GM12801 (cell line): ENCODE data around the gene ADD3.

ENCODE experiments used
- CTCF ChIP-seq: IDR thresholded peaks from one replicate; pipeline ENCODE4 v1.5.1; 2011; ENCODE audit warnings: control low read depth; ENCODE audit not compliant: insufficient read length; ENCODE audit errors: extremely low read depth

The ADD3 gene

DNA sequence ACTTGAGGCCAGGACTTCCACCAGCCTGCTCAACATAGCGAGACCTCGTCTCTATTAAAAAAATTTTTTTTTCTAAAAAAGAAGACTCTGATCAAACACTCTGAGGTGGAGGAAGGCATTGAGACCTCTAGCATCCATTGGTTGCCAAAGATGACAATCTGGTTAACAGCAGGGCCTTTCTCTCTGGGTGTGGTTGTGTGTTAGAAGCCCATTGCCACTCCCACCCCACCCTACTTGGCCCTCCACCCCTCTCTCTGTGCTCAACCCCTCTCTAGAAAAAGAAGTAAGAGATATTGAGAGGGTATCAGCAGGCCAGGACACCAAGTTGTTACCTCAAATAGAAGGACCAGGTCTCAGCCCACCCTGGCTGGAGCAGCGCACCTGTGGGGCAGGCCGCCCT lies 142.3 kb downstream of the ADD3 start:
- TF ChIP-seq CTCF: no peak

- no peak for TF ChIP-seq CTCF
These were observed 143.2 kb downstream of the ADD3 start for GRCh38 chr10:110150981-110151380.

- TF ChIP-seq CTCF: no peak
These were observed 143.7 kb downstream of the ADD3 start for GRCh38 chr10:110151467-110151866.

DNA sequence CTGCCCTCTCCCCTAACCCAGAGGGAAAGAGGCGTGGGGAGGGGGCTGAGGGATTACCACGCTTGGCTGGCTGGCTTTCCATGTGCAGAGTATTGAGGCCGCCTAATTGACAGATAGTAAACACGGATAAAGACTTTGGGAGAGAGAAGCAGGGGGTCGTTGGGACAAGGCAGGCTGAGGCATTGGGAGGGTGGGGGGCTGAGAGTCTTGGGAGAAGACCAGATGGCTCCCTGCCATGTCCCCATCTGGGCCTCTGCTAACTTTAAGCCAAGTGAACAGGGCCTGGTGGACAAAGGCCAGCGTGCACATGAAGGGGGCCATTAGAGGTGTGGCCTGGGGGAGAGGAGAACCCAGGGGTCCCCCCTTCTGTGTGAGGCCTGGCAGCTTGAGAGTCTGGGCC lies 144.2 kb downstream of the ADD3 start:
- no peak for TF ChIP-seq CTCF

- TF ChIP-seq CTCF: no peak
These were observed 145.6 kb downstream of the ADD3 start for GRCh38 chr10:110153396-110153795.

DNA sequence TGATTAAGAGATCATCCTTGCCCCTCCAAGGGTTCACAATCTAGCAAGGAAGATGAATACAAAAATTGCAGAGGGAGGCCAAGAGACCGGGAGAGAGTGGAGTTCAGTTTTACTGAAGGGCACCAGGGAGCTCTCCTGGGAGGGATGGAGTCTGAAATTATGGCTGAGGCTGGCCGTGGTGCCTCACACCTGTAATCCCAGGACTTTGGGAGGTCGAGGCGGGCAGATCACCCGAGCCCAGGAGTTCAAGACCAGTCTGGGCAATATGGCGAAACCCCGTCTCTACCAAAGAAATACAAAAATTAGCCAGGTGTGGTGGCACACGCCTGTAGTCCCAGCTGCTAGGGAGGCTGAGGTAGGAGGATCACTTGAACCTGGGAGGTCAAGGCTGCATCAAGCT lies 148.3 kb downstream of the ADD3 start:
- no peak for TF ChIP-seq CTCF

DNA sequence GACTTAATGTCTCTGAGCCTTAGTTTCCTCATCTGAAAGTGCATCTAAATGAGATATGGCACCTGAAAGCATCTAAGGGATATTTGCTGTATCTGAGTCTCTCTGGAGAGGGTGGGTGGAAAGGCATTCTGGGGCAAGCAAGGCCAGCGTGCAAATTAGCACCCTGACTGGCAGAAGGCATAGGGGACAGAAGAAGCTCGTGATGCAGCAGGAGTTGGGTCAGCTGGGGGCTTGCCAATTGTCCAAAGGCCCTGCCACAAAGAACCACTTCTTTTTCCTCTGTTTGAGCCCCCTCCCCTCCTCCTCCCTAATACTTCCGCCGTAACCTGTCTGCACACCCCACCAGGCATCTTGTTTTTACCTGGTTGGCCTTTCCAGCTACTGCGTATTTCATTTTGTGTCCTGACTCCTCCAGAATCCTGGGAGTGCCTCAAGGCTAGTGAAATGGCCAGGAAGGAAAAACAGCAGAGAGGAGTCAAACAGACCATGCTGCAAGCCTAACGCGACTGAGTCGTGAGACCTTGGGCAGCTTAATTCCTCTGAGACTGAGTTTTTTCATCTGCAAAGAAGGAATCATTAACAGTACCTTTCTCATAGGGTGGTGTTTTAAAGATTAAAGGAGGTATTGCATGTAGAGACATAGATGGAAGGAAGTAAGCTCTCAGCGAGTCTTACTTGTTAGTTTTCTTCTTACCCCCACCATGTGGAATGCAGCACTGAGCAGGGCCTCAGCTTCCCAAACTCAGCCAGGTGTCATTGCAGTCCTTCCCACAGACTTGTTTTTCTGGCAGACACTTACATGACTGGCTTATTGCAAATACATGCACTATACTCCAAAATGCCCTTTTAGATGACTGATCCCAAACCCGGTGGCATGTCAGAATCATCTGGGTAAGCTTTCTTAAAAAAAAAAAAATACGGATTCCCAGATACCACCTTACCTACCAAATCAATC lies 150.5 kb downstream of the ADD3 start:
- TF ChIP-seq CTCF: no peak
